ENCODE measurements around the gene RGS12.

The RGS12 gene

DNA sequence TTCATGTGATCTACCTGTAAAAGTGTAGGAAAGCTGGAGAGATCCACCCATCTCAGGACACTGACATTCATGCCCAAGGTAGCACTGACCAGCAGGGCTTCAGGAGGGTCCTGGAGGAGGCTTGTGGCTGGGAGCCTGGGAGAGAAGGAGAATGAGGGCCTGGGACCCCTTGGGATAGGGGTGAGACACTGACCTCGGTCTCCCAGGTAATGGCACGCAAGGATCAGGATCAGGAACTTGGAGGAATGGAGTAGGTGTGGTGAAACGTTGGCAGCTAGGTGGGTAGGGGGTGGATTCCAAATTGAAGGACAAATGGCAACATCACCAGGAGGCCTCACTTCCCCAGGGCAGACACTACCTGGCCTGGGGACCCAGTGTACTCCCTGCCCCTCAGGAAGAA is 12.4 kb upstream of the RGS12 start:
- no peak for DNase-seq

DNA sequence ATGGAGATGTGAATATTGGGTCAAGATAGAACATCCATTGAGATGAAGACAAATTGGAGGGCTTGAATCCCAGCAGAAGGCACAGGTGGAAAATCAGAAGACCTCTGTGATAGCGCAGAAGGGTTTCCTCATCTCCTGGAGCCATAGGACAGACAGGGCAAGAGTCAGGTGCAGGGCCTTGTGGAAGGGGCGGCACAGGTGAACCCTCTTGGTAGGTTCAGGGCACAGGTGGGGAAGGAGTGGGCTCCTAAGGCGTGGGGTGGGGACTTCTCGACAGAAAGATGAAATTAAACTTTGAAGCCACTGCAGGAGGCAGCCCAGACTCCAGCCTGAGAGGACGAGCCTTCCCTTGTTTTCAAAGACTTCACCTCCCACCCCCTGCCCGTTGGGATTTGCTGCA is 9.3 kb upstream of the RGS12 start:
- no peak for DNase-seq

DNA sequence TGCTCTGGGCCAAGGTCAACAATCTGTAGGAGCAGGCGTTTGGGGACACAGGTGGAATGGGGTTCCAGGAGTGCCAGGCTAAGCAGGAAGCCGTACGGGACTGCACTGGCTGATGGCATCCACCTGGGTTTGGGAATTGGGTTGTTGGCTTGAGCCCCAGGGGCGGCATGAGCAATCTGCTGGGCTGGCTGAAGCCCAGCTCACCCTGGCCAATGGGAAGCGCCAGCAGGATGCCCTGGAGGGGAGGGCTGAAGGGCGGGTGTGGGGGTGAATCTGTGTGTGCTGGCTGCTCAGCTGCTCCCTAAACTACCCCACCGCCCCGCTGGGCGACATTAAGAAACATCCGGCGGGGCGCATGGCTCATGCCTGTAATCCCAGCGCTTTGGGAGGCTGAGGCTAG is 8.9 kb upstream of the RGS12 start:
- DNase-seq, result no peak

DNA sequence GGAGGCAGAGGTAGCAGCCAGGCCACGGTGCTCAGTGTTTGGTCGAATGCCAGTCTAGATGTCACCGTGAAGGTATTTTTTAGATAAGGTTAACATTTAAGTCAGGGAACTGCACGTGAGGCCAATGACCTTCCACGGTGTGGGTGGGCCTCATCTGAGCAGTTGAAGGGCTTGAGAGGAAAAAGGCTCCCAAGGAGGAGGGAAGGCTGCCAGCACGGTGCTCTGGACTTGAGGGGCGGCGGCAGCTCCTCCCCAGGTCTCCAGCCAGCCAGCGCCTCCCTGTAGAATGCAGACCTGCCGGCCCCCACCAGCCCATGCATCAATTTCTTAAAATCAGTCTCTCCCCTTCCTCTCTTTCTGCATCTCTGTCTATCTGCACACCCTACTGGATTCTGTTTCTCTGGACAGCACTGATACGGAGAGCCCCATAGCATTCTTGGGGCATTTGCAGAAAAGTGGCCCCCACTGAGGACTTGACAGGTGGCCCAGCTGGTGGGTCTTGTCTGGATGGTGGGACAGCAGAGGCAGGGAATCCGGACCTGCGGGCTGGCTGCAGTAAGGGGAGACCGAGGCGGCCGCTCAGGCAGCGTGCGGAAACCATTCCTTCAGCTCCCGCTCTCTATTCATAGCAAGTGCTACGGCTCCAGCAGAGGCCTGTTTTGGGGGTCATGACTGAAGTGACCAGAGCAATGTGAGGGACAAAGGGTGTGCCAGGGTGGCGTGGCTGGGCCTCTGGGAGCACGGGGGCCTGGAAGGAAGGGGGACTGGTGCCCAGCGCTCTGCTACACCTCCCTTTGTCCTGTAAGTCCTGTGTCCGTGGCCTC is 7.9 kb upstream of the RGS12 start:
- no peak for DNase-seq

DNA sequence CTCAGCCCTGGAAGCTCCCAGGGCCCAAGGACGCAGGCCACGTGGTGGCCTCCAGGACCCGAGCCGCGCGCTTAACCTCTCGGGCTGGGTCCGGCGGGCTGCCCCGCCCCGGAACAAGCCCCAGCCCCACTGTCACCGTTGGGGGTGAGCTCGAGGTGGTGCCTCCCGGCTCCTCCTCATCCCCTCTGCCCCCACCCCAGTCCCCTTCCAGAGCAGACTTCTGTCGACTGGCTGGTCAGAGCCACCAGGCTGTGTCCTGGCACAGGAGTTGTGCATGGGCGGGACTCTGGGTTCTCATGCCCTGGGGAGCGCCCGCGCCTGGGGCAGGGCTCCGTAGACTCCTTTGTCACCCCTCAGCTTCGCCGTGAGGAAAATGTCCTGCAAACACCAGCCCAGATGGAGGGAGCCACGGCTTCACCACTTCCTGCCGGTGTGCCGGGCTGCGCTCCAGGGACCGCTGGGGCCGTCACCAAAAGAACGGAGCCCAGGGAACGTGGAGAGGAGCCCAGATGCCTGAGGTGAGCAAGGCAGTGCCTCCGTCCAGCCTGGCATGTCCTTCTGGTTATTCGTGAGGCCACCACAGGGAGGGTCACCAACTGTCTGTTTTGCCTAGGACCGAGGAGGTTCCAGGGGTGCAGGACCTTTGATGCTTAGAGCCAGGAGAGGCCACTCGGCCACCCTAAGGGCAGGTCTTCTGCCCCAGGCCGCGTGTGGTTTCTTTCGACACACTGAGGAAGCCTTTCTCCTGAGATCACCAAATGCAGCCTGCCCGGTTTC is 7.1 kb upstream of the RGS12 start:
- DNase-seq, result no peak

DNA sequence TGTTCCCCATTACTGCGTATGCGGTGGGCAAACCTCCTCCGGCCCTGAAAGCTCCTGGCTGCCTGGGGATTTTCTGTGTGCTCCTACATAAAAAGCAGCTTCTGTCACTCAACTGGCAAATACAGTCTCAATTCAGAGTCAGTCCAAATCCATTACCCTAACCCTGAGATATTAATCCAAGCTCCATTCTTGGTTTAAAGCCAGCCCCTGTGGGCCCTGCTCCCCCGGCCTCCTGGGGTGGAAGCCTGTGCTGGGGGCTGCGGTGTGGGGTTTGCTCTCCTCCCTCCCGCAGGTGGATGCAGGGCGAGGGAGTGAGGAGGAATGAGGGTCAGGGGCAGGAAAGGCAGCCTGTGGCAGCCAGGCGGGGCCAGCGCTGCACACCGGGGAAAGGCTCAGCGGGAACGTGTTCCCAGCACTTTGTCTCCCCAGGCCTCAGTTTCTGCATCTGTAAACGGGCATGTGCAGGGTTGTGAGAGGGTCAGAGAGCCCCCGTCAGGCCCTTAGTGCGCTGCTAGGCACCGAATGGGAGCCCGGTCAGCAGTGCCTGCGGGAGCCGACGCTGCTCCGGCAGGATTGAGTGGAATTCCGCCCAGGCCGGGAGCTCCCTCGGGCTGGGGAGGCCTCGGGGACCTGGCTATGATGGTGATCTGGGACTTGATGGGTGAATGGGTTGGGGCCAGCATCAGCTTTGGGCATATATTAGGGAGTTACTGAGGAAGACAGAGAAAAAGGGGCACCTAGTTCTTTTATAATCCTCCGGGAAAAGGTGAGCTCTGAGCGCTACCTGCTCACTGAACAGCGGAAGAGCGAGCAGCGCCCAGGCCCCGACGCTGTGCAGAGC is 6.3 kb upstream of the RGS12 start:
- no peak for DNase-seq

DNA sequence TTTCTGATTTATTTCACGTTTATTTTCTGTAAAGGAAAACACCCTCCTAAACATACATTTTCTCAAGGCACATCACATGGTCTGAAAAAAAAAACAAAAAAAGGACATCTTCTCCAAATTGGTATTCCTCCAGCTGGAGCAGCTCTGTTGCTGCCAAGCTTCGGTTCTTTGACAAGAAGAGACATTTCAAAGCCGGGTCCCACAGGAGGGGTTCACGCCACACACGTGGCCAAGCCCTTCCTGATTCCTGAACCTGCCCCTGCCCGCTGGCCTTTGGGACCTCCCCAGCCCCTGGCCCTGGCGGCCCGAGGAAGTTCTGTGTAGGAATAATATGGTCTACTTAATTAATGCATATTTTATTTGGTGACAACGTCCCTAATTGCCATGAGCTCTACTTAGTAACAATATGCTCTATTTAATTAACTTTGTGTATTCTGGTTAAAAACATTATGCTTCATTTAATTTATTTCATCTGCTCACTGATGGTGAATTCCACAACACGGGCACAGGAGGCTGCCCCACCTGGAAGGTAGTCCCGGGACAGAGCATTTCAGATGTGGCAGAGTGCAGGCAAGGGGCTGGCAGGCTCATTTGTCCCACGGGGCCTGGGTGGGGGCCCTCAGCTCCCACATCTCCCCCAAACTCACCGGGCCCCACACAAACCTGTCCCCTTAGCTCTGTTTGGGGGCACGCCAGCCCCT is 5.4 kb upstream of the RGS12 start:
- no peak for DNase-seq

DNA sequence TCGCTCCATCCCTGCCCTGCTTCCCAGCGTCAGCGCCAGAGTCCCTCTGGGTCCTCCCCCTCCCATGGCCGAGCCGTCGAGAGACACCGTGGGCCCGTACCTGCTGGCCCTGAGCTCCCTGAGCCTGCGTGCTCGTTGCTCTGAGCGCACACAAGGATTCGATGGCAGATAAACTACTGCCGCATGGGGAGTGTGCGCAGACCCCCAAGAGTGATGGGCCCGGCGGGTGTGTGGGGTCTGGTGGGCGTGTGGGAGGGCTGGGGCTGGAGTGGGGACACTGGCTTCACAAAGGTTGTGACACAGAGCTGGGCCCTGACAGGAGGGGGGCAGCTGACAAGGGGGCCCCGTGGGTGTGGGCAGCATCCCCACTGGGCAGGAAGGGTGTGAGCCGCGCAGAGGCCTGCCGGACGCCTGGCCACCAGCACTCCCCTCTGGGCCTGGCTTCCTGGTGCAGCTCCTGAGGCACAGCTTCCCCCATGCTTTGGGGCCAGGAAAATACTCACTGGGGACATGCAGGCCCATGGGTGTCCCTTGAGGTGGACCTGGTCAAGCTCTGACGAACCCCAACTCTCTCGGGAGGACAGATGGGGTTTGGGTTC is 4.8 kb upstream of the RGS12 start:
- DNase-seq, result no peak

DNA sequence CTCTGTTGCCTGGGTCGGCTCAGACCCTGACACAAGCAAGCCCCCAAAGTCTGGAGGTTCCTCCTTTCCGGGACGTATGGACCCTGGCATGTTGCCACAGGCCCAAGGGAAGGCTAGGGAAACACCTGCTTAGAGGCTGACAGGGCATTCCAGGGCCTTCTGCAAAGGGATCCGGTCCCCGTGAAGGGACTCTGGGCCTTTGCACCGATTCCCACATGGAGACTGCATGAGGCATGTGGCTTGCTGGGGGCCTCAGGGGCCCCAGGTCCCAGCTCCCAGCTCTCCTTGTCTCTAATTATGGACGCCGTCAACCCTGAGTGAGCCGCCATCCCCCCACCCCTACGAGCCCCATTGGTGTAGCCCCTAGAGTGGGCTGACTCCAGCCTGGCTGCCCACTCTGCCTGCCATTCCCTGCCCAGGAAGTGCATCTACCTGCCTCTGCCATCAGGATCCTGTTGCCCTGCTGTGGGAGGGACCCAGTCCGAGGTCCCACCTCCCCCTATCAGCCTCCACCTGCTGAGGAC is 4.2 kb upstream of the RGS12 start:
- no peak for DNase-seq

DNA sequence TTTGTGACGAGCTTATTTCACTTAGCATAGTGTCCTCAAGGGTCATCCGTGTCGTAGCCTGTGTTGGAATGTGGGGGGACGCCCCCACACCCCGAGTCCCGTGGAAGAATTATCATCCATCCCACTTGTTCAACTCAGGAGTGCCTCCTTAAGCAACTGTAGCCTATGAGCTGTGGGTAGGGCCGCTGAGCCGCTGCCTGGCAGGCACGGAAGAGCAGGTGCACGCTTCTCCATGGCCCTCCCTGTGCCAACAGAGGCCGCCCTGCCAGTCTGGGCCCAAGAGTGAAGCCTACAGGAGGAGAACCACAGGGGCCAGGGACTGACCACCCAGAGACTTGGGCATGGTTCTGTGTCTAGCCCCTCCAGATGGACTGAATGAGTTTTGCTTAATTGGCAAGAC is 2.3 kb upstream of the RGS12 start:
- DNase-seq, result no peak

DNA sequence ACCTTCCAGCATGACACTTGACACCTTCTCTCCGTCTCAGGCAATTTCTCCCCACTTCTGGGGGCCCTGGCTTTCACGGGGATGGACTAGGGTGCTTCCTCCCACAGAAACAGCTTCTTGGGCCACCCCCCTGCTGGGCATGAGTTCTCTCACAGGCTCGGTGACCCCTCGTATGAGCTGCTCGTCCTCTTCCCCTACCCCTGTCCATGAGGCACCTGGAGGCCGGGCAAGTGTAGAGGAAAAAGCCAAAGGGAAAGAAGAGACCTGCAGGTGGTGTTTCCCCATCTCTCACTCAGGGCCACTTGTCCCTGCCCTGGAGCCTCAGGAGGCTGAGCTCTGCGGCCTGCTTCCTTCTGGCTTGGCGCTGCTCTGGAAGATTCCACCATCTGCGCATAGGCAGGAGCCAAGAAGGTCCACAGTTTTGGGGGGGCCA is 1.9 kb upstream of the RGS12 start:
- peak in 1 of 2 experiments; percentile 14 for DNase-seq

DNA sequence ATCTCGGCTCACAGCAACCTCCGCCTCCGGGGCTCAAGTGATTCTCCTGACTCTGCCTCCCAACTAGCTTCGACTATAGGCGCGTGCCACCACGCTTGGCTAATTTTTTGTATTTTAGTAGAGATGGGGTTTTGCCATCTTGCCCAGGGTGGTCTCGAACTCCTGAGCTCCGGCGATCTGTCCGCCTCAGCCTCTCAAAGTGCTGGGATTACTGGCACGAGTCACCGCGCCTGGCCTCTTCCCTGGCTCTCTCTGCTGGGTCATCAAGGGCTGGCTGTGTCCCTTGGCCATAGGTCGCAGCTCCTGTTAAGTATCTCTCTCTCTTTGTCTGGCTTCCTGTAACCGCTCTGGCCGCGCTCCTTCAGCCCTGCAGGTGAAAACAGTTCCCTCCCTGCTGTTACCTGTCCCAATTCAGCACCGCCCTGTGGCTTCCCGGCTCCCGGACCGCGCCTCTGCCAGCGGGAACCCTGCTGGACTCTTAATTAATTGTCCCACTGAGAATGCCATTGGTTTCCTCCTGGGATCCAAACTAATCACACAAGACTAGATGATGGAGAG is 1.3 kb upstream of the RGS12 start:
- DNase-seq, result peak in 1 of 2 experiments; percentile 18

DNA sequence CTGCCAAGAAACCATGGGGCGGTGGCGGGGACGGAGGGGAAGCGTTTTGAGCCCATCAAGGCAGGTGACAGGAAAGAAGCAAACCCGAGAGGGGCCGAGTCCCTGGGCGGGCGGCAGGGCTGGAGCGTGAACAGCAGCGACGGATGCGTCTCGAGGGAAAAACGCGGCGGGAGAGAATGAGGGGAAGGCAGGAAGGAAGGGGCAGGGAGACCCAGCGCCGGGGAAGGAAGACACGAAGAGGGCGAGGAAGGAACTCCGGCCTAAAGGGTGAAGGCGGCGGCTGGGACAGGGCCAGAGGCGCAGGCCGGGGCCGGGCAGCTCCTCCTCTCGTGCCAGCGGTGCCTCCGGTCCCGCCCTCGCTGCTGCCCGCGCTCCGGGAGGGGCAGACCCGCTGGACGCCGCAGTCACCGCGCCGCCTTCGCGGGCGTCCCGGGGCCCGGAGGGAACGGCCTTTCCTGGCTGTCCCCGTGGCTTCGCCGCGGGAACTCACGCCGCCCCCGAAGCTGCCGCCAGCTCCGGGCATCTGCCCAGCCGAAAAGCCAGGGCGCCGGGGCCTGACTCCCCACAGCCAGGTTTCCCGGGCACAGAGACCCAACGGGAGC is 751 bp upstream of the RGS12 start:
- DNase-seq, result peak in 1 of 2 experiments; percentile 50

DNA sequence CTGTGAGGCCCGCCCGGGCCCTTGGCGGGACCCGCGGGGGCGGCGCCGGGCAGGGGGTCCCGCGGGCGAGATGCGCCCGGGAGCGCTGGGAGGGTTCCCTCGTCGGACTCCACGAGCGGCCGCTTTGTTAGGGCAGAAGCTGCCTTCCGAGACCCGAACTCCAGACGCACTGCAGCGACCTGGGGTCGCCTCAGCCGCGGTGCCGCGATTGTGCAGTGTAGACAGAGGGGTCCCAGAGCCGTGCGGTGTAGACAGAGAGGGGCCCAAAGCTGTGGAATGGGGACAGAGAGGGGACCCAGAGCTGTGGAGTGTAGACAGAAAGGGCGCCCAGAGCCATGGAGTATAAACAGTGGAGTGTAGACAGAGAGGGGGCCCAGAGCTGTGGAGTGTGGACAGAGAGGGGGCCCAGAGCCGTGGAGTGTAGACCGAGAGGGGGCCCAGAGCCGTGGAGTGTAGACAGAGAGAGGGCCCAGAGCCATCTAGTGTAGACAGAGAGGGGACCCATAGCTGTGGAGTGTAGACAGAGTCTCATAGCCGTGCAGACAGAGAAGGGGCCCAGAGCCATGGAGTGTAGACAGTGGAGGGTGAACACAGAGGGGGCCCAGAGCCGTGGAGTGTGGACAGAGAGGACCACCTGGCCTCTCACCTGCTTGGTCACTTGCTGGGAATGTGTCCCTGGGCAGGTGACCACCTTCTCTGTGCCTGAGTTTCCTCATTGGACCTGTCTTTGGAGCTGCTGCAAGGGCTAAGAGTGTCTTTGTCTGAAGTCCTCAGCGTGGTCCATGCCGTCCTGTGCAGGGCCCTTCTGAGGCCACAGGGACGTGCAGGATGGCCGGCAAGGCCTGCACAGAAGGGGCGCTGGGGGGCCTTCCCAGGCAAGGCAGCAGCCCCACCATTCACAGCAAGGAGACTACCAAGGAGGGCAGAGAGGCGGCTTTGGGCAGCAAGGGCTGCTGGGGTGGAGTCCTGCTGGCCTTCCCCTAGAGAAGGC is 875 bp downstream of the RGS12 start:
- DNase-seq, result peak in 1 of 2 experiments; percentile 43

DNA sequence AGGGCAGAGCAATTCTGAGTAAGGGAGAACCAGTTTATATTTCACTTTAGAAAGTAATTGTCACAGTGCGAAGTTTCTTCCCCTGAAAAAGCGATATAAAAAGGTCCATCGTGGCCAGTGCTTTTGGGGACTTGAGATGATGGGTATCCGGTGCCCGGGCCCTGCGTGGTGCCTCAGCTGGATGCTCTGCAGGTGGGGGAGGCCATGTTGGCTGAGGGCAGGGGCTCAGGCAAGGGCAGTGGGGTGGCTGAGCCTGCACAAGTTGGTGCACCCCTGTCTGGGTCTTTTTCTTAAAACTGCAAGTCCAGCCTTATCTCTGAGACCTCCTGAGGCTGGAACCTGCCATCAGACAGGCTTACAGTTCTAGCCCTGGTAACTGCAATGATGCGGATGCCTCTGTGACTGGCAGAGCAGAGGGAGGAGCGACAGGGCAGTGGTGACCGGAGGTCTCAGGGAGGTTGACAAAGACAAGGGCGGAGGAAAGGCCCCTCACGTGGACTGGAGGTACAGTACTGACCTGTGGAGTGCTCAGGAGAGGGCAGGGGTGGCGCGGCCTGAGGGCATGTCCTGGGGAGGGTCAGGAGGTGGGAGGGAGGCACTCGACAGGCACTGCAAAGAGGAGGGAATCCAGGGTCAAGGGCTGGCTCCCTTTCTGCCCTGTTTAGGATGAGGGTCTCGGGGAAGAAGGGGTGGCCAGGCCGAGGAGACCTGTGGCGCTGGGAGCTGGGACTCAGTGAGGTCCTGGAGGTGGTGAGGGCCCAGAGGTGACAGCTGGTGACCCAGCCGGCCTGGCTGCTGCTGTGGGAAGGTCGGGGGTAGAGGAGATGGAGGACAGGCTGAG is 1.8 kb downstream of the RGS12 start:
- peak in 1 of 2 experiments; percentile 15 for DNase-seq

DNA sequence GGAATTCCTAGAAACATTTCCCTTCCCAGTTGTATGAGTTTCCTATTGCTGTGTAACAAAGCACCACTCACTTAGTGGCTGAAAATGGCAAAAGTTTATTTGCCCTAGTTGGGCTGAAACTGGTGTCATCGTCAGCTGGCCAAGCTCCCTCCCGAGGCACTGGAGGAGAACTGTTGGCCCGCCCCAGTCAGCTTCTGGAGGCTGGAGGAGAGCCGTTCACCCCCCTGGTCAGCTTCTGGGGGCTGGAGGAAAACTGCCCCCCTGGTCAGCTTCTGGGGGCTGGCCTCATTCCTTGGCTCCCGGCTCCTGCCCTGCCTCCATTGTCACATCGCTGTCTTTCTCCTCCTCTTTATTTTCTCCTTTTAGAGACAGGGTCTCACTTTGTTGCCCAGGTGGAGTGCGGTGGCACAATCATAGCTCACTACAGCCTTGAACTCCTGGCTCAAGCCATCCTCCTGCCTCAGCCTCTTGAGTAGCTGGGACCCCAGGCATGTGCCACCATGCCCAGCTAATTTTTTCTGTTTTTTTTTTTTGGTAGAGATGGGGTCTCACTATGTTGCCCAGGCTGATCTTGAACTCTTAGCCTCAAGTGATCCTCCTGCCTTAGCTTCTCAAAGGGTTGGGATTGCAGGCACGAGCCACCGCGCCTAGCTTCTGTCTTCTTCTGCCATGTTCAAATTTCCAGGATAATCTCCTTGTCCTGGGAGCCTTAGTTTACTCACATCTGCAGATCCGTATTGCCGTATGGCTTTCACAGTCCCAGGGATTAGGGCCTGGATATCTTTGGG is 3.2 kb downstream of the RGS12 start:
- no peak for DNase-seq

DNA sequence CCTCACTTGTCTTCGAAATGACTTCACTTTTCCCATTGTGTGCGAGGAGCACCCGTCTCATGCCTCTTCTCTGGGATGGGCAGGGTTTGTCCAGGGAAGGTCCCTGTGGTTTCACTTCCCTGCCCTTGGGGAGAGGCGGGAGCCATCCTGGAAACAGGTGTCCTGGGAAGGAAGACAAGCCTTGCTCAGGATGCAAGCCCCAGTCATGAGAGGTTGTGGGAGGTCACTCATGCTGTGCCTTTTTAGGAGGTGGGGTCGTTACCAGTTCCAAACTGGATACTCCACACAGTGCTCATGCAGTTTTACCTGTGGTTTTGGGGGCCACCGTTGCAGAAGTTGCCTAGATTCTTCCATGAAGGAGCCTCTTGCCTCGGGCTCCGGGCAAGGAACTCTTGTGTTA is 3.8 kb downstream of the RGS12 start:
- peak in 1 of 2 experiments; percentile 13 for DNase-seq
